GM12891 (cell line): ENCODE measurements around the gene LCN6.

Experiments
- PAX5 ChIP-seq: IDR thresholded peaks from 2 replicates; pipeline ENCODE4 v1.6.1; 2011; ENCODE audit warnings: low read length, moderate library complexity, mild to moderate bottlenecking; ENCODE audit not compliant: insufficient read depth, severe bottlenecking
- POLR2A ChIP-seq: IDR thresholded peaks from 2 replicates; pipeline ENCODE4 v1.6.1; 2011; ENCODE audit warnings: low read depth, low read length, control low read depth
- POLR2AphosphoS5 ChIP-seq: IDR thresholded peaks from 2 replicates; pipeline ENCODE4 v1.6.1; 2011; ENCODE audit warnings: low read depth, low read length, control low read depth
- POU2F2 ChIP-seq: IDR thresholded peaks from 2 replicates; pipeline ENCODE4 v1.6.1; 2011; ENCODE audit warnings: low read depth, mild to moderate bottlenecking, control low read depth, low read length, moderate library complexity
- SPI1 ChIP-seq: IDR thresholded peaks from 2 replicates; pipeline ENCODE4 v1.6.1; 2011; ENCODE audit warnings: low read depth, low read length, control low read depth
- TAF1 ChIP-seq: IDR thresholded peaks from 2 replicates; pipeline ENCODE4 v1.6.1; 2011; ENCODE audit warnings: low read depth, low read length, control low read depth

DNA sequence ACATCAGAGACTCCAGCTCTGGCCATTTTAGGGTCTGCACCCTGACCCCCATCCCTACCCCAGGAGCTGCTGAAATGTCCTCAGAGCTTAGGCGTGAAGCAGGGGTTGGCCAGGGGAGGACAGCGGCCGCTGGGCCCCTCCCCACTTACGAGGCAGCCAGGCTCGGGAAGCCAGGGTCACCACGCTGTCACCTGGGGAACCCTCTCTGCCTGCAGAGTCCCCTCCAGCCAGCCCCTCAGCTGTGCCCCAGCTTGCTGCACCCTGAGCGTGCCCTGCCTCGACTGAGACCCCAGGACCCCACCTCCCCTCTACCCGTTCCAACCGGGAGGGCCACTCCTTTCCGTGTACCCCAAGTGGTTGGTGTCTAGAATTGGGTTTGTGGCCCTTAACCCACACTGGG lies 8.3 kb downstream of the LCN6 start:
- TF ChIP-seq POLR2AphosphoS5 (no peak), TAF1 (no peak), POLR2A (no peak), SPI1 (no peak), PAX5 (no peak), POU2F2 (no peak)
